ENCODE results near the gene XRCC4.

- no peak for TF ChIP-seq POLR2AphosphoS5 (IDR thresholded peaks at IDR 0.05)
- no peak for TF ChIP-seq CTCF (IDR thresholded peaks at IDR 0.05)
- TF ChIP-seq POLR2A (IDR thresholded peaks at IDR 0.05) = no peak
Measured at GRCh38 chr5:83385812-83386211, 308.5 kb downstream of the XRCC4 start.

Measured in breast epithelium (tissue), 3 donors.